H1 (cell line): ENCODE data around the gene TNFRSF8. TPM values are rescaled to one million over a fixed set of nuclear protein-coding genes. Genes with fewer than 3 reads are reported as not detected.

Experiments
- BACH1 ChIP-seq: IDR thresholded peaks from 2 replicates; pipeline ENCODE4 v1.6.1; 2012; ENCODE audit warnings: low read length, improper control_type of control experiment
- BRCA1 ChIP-seq: IDR thresholded peaks from 2 replicates; pipeline ENCODE4 v1.6.1; 2012; ENCODE audit warnings: low read depth, low read length, improper control_type of control experiment
- EP300 ChIP-seq, 2 experiments: IDR thresholded peaks; 1 replicate in 1 of 2; 2 replicates in 1 of 2; pipeline ENCODE4 v1.6.1; 2011 to 2012; ENCODE audit warnings: low read depth in 2 of 2, low read length in 2 of 2, mild to moderate bottlenecking in 2 of 2, borderline replicate concordance in 1 of 2, inconsistent platforms in 1 of 2, moderate library complexity in 1 of 2
- FOSL1 ChIP-seq: IDR thresholded peaks from 2 replicates; pipeline ENCODE4 v1.6.1; 2011; ENCODE audit warnings: mild to moderate bottlenecking, low read depth, low read length, moderate library complexity; ENCODE audit not compliant: insufficient read depth
- GABPA ChIP-seq: IDR thresholded peaks from 2 replicates; pipeline ENCODE4 v1.6.1; 2011; ENCODE audit warnings: mild to moderate bottlenecking, low read length, moderate library complexity, borderline replicate concordance; ENCODE audit not compliant: insufficient read depth
- GTF2F1 ChIP-seq: IDR thresholded peaks from 2 replicates; pipeline ENCODE4 v1.6.1; 2012; ENCODE audit warnings: low read depth, low read length, improper control_type of control experiment, borderline replicate concordance
- KDM4A ChIP-seq: IDR thresholded peaks from one replicate; pipeline ENCODE4 v1.7.1; 2012; ENCODE audit warnings: low read depth, mild to moderate bottlenecking, moderate library complexity, low read length, inconsistent platforms; ENCODE audit not compliant: severe bottlenecking
- RXRA ChIP-seq: IDR thresholded peaks from 2 replicates; pipeline ENCODE4 v1.6.1; 2011; ENCODE audit warnings: low read depth, mild to moderate bottlenecking, low read length, moderate library complexity; ENCODE audit not compliant: insufficient read depth
- SP4 ChIP-seq: IDR thresholded peaks from 2 replicates; pipeline ENCODE4 v1.6.1; 2012; ENCODE audit warnings: low read length, inconsistent platforms
- SUZ12 ChIP-seq: fragments of 200-600 bp; sonication (generic); IDR thresholded peaks from 2 replicates; pipeline ENCODE4 v1.6.1; 2012; ENCODE audit warnings: mild to moderate bottlenecking, inconsistent platforms, low read length, moderate library complexity, mixed read lengths
- TAF7 ChIP-seq: optimal IDR thresholded peaks from 2 replicates; pipeline ENCODE3; 2011; ENCODE audit warnings: low read depth, mild to moderate bottlenecking, inconsistent platforms, low read length, moderate library complexity, borderline replicate concordance
- polyA plus RNA-seq, 7 experiments: library from polyadenylated mRNA; depleted of rRNA in 3 of 7; stranded (reverse) in 5 of 7; unstranded in 2 of 7; fragments of >200 nt in 5 of 7; fragments of 200-250 nt in 2 of 7; gene quantifications; 1 replicate in 5 of 7; 2 replicates in 1 of 7; 4 replicates in 1 of 7; pipeline versions ENCODE4 v1.2.1 to v1.2.3, GENCODE V29; 2011 to 2013; ENCODE audit warnings: missing spikeins in 2 of 7, mixed read lengths in 2 of 7
- total RNA-seq: library from RNA; stranded (reverse); fragmentation: NEBNext Ultra II Directional; extraction: Animal tissue kit (Norgen Biotek cat#: 25700); gene quantifications from 2 replicates; pipeline ENCODE4 v1.2.1, GENCODE V29; 2021

Gene TNFRSF8
- total and polyA plus RNA-seq, 2 of the 8 experiments (the other 6 are each of a cell fraction or from before 2014, with no cell fraction given): 23.2 to 32.7 TPM

DNA sequence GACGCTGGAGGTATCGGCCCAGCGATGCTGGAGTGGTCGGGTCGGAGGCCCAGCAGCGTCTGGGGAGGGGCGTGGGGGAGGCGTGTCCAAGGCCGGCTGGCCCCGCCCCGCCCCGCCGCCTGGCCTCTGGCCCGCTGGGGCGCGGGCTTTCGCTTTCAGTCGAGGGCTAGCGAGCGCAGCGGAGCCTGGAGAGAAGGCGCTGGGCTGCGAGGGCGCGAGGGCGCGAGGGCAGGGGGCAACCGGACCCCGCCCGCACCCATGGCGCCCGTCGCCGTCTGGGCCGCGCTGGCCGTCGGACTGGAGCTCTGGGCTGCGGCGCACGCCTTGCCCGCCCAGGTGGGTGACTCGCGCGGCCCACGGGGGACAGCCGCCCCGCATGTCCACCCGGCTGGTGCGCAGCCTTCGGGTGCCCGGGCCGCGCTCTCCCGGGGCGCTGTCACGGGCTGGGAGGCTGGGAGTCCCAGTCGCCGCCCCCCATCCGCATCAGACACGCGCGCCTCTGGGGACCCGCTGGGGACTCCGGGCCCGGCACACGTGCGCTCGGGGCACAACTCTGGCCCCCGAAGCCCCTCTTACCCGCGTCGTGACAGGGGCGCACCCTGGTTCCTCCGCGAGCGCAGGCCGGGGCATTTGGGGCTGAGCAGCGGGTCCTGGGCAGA lies 103.9 kb downstream of the TNFRSF8 start, which contains the start of gene TNFRSF1B (continued):
- TF ChIP-seq FOSL1 (no peak), EP300 (IDR thresholded peaks at IDR 0.05; ENCODE audit: borderline replicate concordance in 1 of 2, low read depth in 2 of 2, low read length in 2 of 2) (no peak), KDM4A (peak; percentile 62), BRCA1 (no peak), SP4 (no peak), RXRA (no peak), GTF2F1 (no peak), TAF7 (peak; percentile 57), BACH1 (no peak), GABPA (0 out of 2 replicates have a peak, but pooled peaks have one; percentile 44), SUZ12 (no peak; the same call in 1 of the 2 replicates)
